Fibroblast of skin of left biceps (primary cell): ENCODE data around the gene LHFPL3.
"Not testable (repeated sequence)": the region's sequence is repeated elsewhere in the genome, so short reads cannot be mapped to it uniquely, and the experiment has no call there.

Experiments used
- DNase-seq, 2 experiments: peaks; one replicate each; pipeline ENCODE4 v3.0.0-alpha.2; 2013; ENCODE audit warnings: low read depth in 2 of 2

The LHFPL3 gene

GRCh38 chr7:104328296-104328969 is at the start of gene LHFPL3:
TSS of gene LHFPL3 (plus strand) at chr7:104328603.
- DNase-seq = no peak

- not testable (repeated sequence) for DNase-seq
Measured at GRCh38 chr7:104281685-104282084, 46.7 kb upstream of the LHFPL3 start.

- no peak for DNase-seq
Measured at GRCh38 chr7:104286839-104287238, 41.6 kb upstream of the LHFPL3 start.

- no peak for DNase-seq
Measured at GRCh38 chr7:104288137-104288536, 40.3 kb upstream of the LHFPL3 start.

- no peak for DNase-seq
Measured at GRCh38 chr7:104294291-104294690, 34.1 kb upstream of the LHFPL3 start.

- no peak for DNase-seq
Measured at GRCh38 chr7:104296266-104296665, 32.1 kb upstream of the LHFPL3 start.

- no peak for DNase-seq
Measured at GRCh38 chr7:104296900-104297299, 31.5 kb upstream of the LHFPL3 start.

GRCh38 chr7:104299323-104299722 is 29.1 kb upstream of the LHFPL3 start:
- DNase-seq = no peak

- DNase-seq = no peak
Measured at GRCh38 chr7:104299777-104300176, 28.6 kb upstream of the LHFPL3 start.

GRCh38 chr7:104306793-104307192 is 21.6 kb upstream of the LHFPL3 start:
- no peak for DNase-seq

GRCh38 chr7:104317948-104318629 is 10.3 kb upstream of the LHFPL3 start:
- no peak for DNase-seq

- DNase-seq = no peak
Measured at GRCh38 chr7:104327534-104327933, 869 bp upstream of the LHFPL3 start.

- DNase-seq = no peak
Measured at GRCh38 chr7:104327938-104328295, 486 bp upstream of the LHFPL3 start.

- no peak for DNase-seq
Measured at GRCh38 chr7:104328970-104329825, 795 bp downstream of the LHFPL3 start.

- no peak for DNase-seq
Measured at GRCh38 chr7:104341546-104341945, 13.1 kb downstream of the LHFPL3 start.

GRCh38 chr7:104352736-104353135 is 24.3 kb downstream of the LHFPL3 start:
- no peak for DNase-seq

GRCh38 chr7:104357166-104357565 is 28.8 kb downstream of the LHFPL3 start:
- DNase-seq = no peak

GRCh38 chr7:104358446-104359132 is 30.2 kb downstream of the LHFPL3 start:
- DNase-seq = no peak

- DNase-seq = no peak
Measured at GRCh38 chr7:104362756-104363155, 34.4 kb downstream of the LHFPL3 start.

GRCh38 chr7:104363355-104363754 is 35.0 kb downstream of the LHFPL3 start:
- DNase-seq = no peak

- DNase-seq = no peak
Measured at GRCh38 chr7:104366390-104366789, 38.0 kb downstream of the LHFPL3 start.

- no peak for DNase-seq
Measured at GRCh38 chr7:104367926-104368325, 39.5 kb downstream of the LHFPL3 start.
